ENCODE data around the gene KLK6. TPM values are rescaled to one million over a fixed set of nuclear protein-coding genes. Genes with fewer than 3 reads are reported as not detected.

Gene KLK6
- total and polyA plus RNA-seq, 11 donors: not detected

DNA sequence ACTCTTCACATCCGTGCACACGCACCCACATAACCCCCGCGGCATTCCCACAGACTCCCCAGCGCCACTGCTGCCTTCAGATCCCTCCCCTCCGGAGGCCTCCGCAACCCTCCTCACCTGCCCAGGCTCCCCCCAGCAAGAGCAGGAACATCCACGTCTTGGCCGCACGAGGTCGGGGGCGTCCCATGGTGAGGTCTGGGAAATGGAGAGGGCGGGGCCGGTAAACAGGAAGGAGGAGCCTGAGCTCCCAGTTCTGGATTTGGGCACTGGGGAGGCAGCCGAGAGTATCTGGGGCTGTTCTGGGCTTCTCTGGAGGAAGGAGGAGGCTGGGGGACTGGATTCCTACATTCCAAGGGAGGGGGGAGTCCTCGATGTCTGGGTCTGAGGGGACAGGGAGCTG, 31.6 kb upstream of the KLK6 start:
- WGBS, 4 donors: 26 to 34% (median 31%) methylated on average over 16 of the region's 16 CpGs
- intact Hi-C loops (cut with DNase I): no loop called here
- no peaks in the 10 kb centered on the region for H3K9me3 ChIP-seq
- no peak overlapping the region for H3K27ac ChIP-seq
- H3K36me3 ChIP-seq: no peaks in the 10 kb centered on the region
- peaks cover 14 to 67% (median 29%) of the 10 kb centered on the region in 9 donors for H3K27me3 ChIP-seq
- DNase-seq (no peak), ATAC-seq (peak in 1 of 4 donors; percentile 20)
- TF ChIP-seq POLR2A (IDR thresholded peaks at IDR 0.05) (no peak), CTCF (IDR thresholded peaks at IDR 0.05) (no peak)
- no peaks in the 10 kb centered on the region for H3K4me1 ChIP-seq
- H3K4me3 ChIP-seq: no peak overlapping the region

GRCh38 chr19:51000426-51000825, 31.0 kb upstream of the KLK6 start:
- H3K9me3 ChIP-seq: no peaks in the 10 kb centered on the region

GRCh38 chr19:50998686-50999085, 29.3 kb upstream of the KLK6 start:
- Histone ChIP-seq H3K27ac (no peak overlapping the region), H3K36me3 (no peaks in the 10 kb centered on the region), H3K9me3 (no peaks in the 10 kb centered on the region), H3K4me1 (no peaks in the 10 kb centered on the region), H3K27me3 (peaks cover 14 to 62% (median 29%) of the 10 kb centered on the region in 9 donors), H3K4me3 (no peak overlapping the region)
- WGBS, 4 donors: 79 to 84% (median 81%) methylated on average over 4 of the region's 4 CpGs
- DNase-seq (no peak), ATAC-seq (no peak)
- no peak for TF ChIP-seq POLR2A (IDR thresholded peaks at IDR 0.05)
- TF ChIP-seq CTCF (IDR thresholded peaks at IDR 0.05): no peak
- intact Hi-C loops (cut with DNase I): no loop called here

More at GRCh38 chr19:51000426-51000825, 31.0 kb upstream of the KLK6 start:
- H3K27me3 ChIP-seq: peaks cover 14 to 70% (median 29%) of the 10 kb centered on the region in 9 donors
- H3K4me3 ChIP-seq: no peak overlapping the region
- WGBS, 4 donors: 87 to 91% (median 89%) methylated on average over 6 to 10 of the region's 10 CpGs
- no peak for TF ChIP-seq CTCF (IDR thresholded peaks at IDR 0.05)
- TF ChIP-seq POLR2A (IDR thresholded peaks at IDR 0.05): no peak
- no peak for DNase-seq
- intact Hi-C loops (cut with DNase I): no loop called here
- ATAC-seq: no peak
- no peaks in the 10 kb centered on the region for H3K36me3 ChIP-seq
- no peaks in the 10 kb centered on the region for H3K4me1 ChIP-seq
- H3K27ac ChIP-seq: no peak overlapping the region

- Histone ChIP-seq H3K27ac (no peak overlapping the region), H3K4me1 (no peaks in the 10 kb centered on the region), H3K36me3 (no peaks in the 10 kb centered on the region), H3K27me3 (peaks cover 14 to 56% (median 28%) of the 10 kb centered on the region in 9 donors), H3K4me3 (no peak overlapping the region), H3K9me3 (no peaks in the 10 kb centered on the region)
- no peak for ATAC-seq
- TF ChIP-seq CTCF (IDR thresholded peaks at IDR 0.05) (no peak), POLR2A (IDR thresholded peaks at IDR 0.05) (no peak)
- intact Hi-C loops (cut with DNase I): no loop called here
- 69 to 75% (median 70%) methylated on average over 5 of the region's 5 CpGs for WGBS, 4 donors
- no peak for DNase-seq
Measured at GRCh38 chr19:50998061-50998460, 28.7 kb upstream of the KLK6 start.
